ENCODE data around the gene ODAPH.

Gene ODAPH

DNA sequence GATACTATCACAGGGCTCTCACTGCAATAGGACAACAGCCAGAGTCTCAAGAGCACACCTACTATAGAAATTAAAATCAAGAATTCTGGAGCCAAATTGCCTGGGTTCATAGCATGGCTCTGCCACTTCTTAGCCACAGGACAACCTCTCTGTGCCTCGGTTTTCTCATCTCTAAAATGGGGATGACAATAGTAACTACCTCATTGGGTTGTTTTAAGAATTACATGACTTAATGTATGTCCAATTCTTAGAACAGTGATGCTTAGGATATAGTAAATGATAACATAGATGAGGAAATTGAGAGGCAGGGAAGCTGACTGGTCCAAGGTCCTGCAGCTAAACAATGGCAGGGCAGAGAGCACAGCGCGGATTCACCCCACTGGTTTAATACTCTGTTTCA, 11.0 kb upstream of the ODAPH start:
- no peak for DNase-seq

DNA sequence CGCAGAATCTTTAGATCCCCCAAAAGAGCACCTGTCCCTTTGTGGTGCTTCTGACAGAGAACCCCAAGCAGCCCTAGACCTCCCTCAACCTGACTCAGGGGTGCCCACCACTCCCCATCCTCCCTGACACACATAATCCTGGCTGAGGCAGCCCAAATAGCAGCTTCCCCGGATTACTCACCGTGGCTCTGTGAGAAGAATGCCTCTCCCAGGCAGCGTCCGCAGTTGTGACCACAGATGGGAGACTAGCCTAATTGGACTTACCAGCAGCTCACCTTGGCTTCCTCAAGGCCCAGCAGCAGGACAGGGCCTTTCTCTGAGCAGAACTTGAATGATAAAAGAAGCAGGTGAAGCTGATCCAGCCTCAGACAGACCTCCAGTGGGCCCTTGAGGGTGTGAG, 10.3 kb upstream of the ODAPH start:
- peak; percentile 80 for DNase-seq

DNA sequence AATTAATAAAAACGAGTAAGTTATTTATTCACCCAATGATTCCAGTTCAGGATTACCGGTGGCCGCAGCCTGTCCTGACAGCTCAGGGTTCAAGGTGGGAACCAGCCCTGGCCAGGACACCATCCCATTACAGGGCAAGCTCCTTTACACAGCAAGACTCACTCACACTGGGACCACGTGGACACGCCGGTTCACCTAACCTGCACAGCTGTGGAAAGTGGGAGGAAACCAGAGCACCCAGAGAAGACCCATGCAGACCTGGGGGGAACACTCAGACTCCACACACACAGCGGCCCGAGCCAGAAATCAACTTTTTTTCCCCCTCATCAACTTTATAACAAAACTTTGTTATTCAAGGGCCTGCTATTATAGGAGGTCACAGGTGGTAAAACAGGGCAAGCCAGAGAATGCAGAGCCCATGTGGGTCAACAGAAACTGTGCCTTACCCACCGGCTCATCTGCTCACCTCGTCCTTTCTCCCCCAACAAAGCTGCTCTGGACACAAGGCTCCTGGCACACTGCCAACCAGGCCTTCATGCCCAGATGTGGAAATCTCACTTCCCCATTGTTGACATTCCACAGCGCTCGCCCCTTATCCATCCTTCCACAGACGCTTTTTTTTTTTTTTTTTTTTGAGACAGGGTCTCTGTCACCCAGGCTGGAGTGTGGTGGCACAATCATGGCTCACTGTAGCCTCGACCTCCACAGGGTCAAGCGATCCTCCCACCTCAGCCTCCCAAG, 8.0 kb upstream of the ODAPH start:
- DNase-seq = peak; percentile 64

DNA sequence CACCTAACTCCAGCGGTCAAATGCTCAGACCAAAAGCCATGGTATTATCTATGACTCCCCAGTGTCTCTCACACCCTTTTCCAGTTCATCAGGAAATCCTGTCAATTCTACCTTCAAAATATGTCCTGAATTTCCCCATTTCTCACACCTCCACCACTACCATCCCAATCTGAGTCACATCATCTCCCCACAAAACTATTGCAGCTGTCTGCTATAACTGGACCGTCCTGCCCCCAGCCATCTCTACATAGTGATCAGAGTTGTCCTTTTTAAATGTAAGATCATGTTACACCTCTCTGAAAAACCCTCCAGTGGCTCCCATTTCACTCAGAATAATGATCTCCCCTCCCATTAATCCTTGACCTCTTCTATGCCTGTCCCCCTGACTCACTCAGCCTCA, 6.8 kb upstream of the ODAPH start:
- no peak for DNase-seq

DNA sequence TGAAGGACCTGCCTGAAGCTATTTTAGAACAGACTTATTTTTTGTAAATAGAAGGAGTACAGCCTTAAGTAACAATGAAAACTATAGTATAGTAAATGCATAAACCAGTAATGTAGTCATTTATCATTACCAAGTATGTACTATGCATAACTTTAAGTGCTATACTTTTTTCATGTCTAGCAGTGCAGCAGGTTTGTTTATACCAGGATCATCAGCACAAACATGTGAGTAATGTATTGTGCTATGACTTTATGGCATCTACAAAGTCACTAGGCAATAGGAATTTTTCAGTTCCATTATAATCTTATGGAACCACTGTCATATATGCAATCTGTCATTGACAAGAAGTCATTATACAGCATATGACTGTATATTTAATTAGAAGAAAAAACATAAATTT, 3.4 kb upstream of the ODAPH start:
- DNase-seq = no peak

DNA sequence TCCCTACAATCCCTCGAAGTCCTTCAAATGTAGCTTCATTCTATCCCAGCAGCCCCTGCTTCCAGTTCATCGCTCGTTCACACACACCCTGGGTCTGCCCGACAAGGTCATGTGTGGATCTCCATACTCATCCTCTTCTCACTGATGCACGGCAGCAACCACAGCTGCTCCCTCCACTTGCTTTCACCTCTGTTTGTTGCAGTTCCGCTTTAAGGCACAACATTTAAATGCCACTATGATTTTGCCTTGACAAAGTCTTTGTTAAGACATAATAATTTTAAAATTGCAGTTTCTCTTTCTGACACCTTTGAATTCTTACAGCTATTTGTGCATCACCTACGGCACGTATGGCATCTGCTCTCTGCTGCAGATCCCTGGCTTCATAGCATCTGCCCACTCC, 1.8 kb downstream of the ODAPH start:
- no peak for DNase-seq

DNA sequence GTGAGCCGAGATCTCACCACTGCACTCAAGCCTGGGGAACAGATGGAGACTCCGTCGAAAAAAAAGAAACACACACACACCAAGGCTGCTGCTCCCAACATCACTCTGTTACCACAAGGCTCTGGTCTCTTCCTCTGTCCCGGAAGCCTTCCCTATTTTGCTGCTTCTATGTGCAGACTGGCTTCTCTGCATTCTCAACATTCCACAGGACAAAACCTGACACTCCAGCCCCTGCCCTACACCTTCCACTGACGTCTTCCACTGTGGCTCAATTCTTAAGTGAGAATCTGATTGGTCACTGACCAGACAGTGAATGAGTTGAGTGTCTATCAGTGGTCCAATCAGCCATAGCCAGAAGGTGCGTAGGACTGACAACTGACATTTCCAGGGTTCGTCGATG, 5.9 kb downstream of the ODAPH start:
- DNase-seq = peak; percentile 27

DNA sequence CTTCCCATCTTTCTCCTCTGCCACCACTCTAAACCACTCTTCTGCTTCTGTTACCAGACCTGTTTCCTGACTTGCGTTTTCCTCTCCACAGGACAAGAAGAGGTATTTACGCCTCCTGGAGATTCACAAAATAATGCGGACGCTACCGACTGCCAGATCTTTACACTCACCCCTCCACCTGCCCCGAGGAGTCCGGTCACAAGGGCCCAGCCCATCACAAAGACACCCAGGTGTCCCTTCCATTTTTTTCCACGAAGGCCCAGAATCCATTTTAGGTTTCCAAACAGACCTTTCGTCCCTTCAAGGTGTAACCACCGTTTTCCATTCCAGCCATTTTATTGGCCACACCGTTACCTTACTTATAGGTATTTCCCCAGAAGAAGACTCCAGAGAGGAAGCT, 8.2 kb downstream of the ODAPH start:
- DNase-seq = no peak

DNA sequence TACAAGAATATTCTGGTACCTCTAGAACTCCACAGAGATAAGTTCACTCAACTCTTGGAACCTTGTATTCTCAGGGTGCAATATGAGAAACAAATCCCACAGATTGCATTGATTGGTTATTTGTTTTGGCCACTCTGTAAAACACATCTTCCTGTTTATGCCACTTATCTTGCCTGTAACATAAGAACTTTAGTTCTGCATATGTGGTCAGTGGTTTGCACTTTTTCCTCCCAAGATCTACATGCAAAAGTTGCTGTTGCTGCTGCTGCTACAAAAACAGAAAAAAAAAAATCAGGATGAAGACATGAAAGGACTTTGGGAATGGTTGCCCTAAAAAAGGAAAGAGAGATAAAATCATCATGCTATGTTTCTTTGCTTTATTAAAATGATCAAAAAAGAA, 9.6 kb downstream of the ODAPH start:
- DNase-seq = no peak

DNA sequence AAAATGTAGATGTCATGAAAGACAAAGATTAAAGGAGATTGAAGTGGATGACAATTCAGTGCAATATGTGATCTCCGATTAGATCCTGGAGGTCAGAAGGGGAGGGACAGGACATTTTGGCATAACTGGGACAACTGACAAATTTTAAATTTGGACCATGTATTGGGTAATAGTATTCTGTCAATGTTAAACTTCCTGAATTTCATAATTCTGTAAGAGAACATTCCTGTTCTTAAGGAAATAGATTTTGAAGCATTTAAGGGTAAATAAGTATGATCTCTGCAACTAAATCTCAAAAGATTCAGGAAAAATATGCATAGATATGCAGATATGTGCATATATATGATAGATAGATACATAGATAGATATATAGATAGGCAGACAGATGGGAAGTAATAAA, 11.0 kb downstream of the ODAPH start:
- no peak for DNase-seq

DNA sequence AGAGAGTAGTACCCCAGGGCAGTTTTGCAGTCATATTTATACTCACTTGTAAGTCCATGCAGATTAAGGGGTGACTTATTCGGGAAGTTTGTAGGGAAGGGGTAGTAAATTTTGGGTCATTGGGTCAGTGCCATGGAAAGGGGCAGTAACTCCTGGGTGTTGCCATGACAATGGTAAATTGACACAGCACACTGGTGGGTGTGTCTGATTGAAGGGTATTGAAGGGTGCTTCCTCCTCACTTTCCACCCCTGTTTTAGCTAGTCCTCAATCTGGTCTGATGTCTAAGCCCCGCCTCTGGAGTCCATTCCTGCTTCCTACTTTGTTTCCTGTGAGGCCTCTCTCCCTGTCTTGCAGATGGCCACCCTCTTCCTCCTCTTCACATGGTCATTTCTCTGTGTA, 11.9 kb downstream of the ODAPH start:
- no peak for DNase-seq

DNA sequence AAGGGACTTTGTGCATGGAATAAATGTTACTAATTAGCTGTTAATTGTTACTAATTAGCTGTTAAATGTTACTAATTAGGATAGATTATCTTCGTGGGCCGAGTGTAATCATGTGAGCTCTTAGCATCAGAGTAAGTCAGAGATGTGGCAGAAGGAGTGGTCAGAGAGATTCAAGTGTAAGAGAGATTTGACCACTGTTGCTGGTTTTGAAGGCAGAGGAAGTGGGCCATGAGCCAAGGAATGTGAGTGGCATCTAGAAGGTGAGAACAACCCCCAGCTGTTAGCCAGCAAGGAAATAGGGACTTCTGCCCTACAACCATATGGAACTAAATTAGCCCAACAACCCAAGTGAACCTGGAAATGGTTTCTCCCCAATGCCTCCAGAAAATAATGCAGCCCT, 28.2 kb downstream of the ODAPH start:
- DNase-seq = peak; percentile 2

DNA sequence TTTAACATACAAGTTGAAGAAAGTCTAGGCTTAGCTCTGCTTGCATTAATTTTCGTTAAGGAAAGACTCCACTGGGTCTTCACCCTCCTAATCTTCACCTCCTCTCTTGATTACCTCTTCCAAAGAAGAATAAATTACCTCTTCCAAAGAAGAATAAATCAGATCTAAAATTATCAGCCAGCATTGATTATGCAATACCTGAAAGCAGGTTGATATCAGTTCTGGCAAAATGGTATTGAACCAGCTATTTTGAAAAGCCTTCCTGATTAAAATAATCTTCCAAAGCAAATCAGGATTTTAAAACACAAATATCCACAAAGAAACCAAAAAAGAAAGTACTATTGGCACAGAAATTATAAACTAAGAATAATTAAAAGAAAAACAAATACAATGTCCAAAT, 37.5 kb downstream of the ODAPH start:
- DNase-seq = no peak

DNA sequence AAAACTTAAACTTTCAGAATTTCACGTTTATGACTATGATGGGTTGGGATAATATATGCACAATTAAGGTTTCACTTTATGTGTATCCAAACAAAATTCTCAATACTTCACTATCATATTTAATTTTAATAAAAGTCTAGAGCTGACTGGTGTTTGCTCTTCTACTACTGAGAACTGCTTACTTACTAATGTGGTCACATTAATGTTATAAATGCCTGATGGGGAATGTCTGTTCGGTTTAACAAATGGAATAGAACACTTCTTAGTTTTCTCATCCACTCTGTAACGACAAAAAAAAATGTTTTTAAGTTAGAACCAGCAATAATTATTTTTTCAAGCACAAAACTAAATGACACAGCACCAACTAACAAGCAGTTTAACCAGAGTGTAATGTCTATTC, 40.2 kb downstream of the ODAPH start:
- DNase-seq = no peak

DNA sequence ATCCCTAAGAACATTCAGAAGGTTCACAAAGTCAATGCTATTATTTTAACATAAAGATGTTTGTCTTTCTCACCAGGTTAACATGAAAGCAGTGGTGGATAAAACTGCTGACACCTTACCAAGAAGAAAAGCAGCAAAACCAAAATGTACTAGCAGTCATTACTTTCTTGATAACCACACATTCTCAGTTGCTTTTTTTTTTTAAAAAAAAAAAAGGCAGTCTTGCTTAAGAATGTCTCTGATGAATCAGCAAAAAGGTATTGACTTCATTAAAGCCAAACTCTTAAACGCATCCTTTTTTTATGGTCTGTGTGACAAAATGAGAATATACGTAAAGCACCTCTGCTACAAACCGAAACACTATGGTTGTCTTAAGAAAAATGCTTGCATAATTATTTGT, 42.5 kb downstream of the ODAPH start:
- DNase-seq = peak; percentile 56

DNA sequence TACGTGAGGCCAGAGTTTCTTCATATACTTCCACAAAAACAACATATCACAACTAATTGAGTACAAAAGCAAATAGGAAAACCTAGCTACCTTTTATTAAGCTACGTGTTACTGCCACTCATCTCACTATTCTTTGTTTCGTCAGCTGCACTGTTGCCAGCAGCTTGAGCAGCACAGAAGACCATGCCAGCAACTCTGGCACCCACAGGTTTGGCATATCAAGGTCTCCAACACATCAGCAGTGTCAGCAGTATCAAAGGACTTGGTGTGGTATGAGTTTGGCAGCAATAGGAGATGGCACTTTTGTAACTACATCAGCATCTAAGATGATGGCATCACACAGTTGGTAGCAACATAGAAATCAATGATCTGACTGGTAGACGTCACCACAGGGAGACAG, 43.8 kb downstream of the ODAPH start:
- no peak for DNase-seq

DNA sequence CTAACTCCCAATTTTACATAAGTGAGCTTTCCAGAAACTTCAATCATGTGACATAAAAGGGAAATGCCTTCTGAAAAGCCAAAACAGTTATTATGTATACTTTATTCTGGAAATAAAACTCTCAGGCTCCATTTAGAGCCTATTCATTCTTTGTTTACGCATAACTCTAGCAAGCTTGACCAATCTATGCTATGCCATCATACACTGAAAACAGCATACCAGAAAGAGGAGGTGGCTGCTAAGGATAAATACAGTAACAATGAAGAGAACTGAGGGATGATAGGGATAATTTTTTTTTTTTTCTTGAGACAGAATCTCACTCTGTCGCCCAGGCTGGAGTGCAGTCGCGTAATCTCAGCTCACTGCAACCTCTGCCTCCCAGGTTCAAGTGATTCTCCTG, 50.1 kb downstream of the ODAPH start:
- no peak for DNase-seq

DNA sequence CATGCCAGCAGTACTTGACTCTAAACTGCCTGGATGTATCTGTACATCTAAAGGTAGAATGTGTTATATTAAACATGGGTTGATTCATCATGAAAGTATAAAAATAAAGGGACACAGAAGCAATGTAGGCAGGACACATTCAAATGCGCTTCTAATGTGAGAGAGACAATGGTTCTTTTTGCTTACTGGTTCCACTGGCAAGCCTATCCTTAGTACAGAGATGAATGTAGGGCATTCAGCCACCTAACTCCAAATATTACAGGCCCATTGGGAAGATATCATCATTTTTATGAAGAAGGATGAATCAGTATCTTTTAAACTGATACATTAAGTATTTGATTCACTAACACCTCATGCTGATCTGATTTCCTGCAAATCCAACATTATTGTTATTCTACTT, 56.4 kb downstream of the ODAPH start:
- no peak for DNase-seq

All from fibroblast of skin of abdomen (primary cell).